Testis (tissue), 2 donors: ENCODE results near the gene ZNF81.

Source experiments
- CTCF ChIP-seq, 3 experiments: fragments of 450-650 bp in 2 of 3; fragments of 200-600 bp in 1 of 3; sonication (generic) in 1 of 3; IDR thresholded peaks; one replicate each; pipeline ENCODE4 v1.5.1; 2016 to 2019; ENCODE audit warnings: antibody characterized with exemption in 3 of 3, mild to moderate bottlenecking in 2 of 3, moderate library complexity in 1 of 3
- POLR2A ChIP-seq: fragments of 450-650 bp; IDR thresholded peaks from one replicate; pipeline ENCODE4 v1.6.1; 2017; ENCODE audit warnings: antibody characterized with exemption, mild to moderate bottlenecking, moderate library complexity

GRCh38 chrX:47815901-47816845 is 20.5 kb upstream of the ZNF81 start:
- TF ChIP-seq CTCF (IDR thresholded peaks at IDR 0.05) (no peak), POLR2A (no peak)
